Activated CD4-positive, CD25-positive, alpha-beta regulatory T cell treated with anti-CD3 and anti-CD28 coated beads, Interleukin-2, amount 50 U/mL, for 72 hours (primary cell): ENCODE measurements around the gene CLEC4C.
"Not testable (repeated sequence)": the region's sequence is repeated elsewhere in the genome, so short reads cannot be mapped to it uniquely, and the experiment has no call there.

Source experiments
- DNase-seq: peaks from one replicate; pipeline ENCODE4 v3.0.0; 2021

The CLEC4C gene, protein sequence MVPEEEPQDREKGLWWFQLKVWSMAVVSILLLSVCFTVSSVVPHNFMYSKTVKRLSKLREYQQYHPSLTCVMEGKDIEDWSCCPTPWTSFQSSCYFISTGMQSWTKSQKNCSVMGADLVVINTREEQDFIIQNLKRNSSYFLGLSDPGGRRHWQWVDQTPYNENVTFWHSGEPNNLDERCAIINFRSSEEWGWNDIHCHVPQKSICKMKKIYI

DNA sequence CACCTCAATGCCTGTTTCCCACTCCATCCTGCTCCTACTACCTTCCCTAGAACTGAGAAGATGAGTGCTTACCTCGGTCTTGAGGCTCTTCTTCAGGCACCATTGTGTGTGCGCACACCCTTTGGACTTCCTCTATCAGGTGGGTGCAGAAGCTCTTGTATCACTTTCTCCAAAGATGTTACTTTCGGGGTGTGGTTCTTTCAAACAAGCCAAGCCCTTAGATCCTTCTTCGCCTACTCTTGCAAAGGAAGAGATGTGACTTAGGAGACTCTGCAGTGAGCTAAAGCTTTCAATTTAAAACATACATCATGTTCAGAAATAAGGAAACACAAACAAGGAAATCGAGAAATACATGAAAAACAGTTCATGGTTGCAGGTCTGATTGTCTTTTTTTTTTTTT lies at the start of gene CLEC4C:
CLEC4C (minus strand) TSS at position 130 of the 400 bp plus-strand sequence; CDS start at position 103, 27 bp downstream.
- no peak for DNase-seq

GRCh38 chr12:7793211-7793610 lies 46.0 kb upstream of the CLEC4C start:
- DNase-seq, result no peak

- not testable (repeated sequence) for DNase-seq
Measured at GRCh38 chr12:7788884-7789528, 41.8 kb upstream of the CLEC4C start, which contains the start of gene NANOG. TSS of gene NANOG (plus strand) at chr12:7789402. CDS start at chr12:7789615, 213 bp downstream.

DNA sequence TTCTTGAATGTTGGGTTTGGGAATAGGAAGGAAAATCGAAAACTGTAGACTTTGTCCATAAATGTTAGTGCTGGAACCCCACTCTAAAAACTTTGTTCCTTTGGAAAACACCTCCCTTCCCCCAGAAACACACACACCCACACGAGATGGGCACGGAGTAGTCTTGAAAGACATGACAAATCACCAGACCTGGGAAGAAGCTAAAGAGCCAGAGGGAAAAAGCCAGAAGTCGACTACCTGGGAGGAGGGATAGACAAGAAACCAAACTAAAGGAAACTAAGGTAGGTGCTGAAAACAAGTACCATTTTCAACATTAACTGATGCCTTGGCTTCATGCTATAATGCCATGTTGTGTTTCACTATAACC lies 41.1 kb upstream of the CLEC4C start:
- no peak for DNase-seq

GRCh38 chr12:7787574-7788293 lies 40.6 kb upstream of the CLEC4C start:
- no peak for DNase-seq

- DNase-seq, result no peak
Measured at GRCh38 chr12:7784701-7785100, 37.5 kb upstream of the CLEC4C start.

DNA sequence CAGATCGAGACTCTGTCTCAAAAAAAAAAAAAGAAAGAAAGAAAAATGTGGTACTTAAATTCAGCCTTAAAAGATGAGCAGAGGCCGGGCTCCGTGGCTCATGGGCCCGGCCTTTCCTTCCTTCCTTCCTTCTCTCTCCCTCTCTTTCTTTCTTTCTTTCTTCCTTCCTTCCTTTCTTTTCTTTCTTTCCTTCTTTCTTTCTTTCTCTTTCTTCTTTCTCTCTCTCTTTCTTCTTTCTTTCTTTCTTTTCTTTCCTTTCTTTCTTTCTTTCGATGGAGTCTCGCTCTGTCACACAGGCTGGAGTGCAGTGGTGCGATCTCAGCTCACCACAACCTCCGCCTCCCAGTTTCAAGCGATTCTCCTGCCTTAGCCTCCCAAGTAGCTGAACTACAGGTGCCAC lies 36.3 kb upstream of the CLEC4C start:
- not testable (repeated sequence) for DNase-seq

GRCh38 chr12:7782055-7782454 lies 34.9 kb upstream of the CLEC4C start:
- DNase-seq, result no peak

DNA sequence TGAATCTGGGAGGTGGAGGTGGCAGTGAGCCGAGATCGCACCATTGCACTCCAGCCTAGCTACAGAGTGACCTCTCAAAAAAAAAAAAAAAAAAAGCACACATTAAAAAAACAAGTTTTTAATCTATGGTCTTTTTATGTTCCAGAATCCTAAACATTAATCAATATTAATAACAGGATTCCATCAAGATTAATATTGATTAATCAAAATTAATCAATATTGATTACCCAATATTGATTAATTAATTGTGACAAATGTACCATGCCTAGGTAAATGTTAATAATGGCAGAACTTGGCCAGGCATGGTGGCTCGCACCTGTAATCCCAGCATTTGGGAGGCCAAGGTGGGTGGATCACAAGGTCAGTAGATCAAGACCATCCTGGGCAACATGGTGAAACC lies 34.1 kb upstream of the CLEC4C start:
- no peak for DNase-seq

- no peak for DNase-seq
Measured at GRCh38 chr12:7769999-7770398, 22.8 kb upstream of the CLEC4C start.

DNA sequence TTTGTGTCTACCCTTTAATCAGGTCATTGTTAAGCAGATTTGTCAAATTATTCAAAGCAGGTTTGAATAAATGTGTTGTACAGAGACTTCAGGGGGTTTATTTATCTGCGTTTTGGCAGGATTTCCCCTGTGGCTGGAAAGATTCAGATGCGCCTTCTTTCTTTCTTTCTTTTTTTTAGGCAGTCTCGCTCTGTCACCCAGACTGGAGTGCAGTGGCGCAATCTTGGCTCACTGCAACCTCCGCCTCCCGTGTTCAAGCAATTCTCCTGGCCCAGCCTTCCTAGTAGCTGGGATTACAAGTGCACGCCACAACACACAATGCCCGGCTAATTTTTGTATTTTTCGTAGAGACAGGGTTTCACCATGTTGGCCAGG lies 11.6 kb upstream of the CLEC4C start:
- DNase-seq, result no peak

DNA sequence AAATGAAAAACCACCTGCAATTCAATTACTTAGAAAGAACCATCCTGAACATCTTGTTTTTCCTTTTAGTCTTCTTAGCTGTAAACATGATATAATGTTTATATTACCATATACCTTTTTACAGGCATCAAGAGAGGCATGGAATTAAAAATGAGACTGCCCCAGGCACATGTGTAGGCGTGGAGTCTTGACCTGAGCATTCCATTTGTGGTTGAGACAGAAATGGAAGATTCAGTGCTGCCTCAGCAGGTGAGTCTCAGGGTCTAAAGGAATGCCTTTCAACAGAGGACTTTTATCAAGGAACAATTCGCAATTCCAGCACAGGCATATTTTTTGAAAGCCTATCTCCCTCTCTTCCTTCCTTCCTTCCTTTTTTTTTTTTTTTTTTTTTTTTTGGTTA lies 9.8 kb upstream of the CLEC4C start:
- no peak for DNase-seq

GRCh38 chr12:7755668-7756067 lies 8.5 kb upstream of the CLEC4C start:
- DNase-seq, result not testable (repeated sequence)

DNA sequence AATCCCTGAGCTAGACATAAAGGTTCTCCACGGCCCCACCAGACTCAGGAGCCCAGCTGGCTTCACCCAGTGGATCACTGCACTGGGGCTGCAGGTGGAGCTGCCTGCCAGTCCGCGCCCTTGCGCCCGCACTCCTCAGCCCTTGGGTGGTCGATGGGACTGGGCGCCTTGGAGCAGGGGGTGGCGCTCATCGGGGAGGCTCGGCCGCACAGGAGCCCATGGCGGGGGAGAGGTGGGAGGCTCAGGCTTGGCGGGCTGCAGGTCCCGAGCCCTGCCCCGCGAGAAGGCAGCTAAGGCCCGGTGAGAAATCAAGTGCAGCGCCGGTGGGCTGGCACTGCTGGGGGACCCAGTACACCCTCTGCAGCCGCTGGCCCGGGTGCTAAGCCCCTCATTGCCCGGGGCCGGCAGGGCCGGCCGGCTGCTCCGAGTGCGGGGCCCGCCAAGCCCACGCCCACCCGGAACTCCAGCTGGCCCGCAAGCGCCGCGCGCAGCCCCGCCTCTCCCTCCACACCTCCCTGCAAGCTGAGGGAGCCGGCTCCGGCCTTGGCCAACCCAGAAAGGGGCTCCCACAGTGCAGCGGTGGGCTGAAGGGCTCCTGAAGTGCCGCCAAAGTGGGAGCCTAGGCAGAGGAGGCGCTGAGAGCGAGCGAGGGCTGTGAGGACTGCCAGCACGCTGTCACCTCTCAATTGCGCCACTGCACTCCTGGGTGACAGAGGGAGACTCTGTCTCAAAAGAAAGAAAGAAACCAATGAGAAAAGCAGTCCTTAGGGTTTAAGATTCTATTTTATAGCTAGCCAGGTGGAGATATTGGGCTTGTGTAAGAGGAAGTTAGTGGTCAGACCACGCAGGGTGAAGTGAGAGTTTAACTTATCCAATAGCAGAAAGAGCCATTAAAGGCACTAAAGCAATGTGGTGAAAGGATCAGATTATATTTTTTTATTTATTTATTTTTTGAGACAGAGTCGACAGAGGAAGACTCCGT lies 5.1 kb upstream of the CLEC4C start:
- not testable (repeated sequence) for DNase-seq

- no peak for DNase-seq
Measured at GRCh38 chr12:7751394-7751793, 4.2 kb upstream of the CLEC4C start.

DNA sequence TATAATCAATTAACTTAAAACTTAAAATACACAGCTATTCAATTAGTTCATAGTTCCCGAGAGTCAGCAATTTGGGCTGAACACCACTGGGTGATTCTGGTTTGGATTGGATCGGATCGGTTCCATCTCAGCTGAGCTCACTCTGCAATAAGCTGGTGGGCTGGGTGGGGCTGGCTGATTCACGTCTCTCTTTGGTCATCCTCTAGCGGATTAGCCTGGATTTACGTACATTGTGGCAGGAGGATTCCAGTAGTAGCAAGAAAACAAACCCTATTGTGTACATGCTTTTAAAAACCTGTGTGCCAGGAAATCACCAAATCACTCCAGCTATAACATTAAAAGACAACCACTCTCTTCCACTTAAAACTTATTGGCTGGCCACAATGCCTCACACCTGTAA lies 3.2 kb upstream of the CLEC4C start:
- no peak for DNase-seq

GRCh38 chr12:7749442-7749841 lies 2.3 kb upstream of the CLEC4C start:
- no peak for DNase-seq

DNA sequence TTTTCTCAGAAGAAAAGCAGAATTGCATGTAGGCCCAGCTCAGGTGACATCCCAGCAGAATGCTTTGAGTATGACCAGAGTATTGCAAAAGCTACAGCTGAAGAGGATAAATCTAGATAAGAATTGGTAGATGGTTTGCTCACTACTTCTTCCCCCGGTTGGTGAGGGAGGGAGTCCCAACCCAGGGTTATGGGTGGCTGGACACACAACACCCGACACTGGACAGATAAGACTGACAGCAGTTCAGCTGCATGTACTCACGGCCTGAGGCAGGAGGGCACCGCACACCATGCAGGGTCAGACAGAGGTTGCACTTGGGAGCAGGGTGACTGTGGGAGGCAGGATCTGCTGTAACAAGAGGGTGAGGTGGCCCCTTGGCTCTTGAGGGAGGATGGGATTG lies 1.7 kb upstream of the CLEC4C start:
- DNase-seq, result no peak

DNA sequence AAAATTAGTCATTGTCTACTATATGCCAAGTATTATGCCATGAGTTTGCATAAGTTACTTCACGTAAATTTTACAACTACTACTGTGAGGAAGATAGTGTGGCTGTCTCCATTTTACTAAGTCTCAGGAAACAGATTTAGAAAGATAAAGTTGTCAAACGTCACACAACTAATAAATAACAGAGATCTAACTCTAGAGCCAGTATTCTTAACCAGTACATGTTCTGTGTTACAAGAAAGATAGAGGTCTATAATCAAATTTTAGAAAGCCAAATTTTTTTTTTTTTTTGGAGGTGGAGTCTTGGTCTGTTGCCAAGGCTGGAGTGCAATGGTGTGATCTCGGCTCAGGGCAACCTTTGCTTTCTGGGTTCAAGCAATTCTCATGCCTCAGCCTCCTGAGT lies 14.2 kb downstream of the CLEC4C start:
- DNase-seq, result no peak

- no peak for DNase-seq
Measured at GRCh38 chr12:7731486-7731885, 15.7 kb downstream of the CLEC4C start.

- not testable (repeated sequence) for DNase-seq
Measured at GRCh38 chr12:7730984-7731383, 16.2 kb downstream of the CLEC4C start.

DNA sequence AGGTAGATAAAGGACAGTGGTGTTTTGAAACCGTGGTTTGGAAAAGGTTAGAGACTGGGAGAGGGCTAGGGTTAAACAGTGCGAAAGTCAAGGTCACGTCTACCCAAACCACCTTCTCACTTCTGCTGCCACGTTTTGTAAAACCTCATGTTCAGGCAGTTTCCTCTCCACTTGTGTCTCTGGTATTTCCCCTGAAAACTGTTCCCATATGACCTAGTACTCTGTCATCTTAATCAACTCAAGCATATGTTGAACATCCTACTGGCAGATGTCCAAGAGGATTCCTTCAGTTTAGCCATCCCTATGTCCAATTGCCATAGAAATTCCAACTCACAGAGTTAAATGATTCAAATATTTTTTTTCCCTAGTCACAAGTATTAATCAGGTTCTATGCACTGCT lies 17.4 kb downstream of the CLEC4C start:
- no peak for DNase-seq

DNA sequence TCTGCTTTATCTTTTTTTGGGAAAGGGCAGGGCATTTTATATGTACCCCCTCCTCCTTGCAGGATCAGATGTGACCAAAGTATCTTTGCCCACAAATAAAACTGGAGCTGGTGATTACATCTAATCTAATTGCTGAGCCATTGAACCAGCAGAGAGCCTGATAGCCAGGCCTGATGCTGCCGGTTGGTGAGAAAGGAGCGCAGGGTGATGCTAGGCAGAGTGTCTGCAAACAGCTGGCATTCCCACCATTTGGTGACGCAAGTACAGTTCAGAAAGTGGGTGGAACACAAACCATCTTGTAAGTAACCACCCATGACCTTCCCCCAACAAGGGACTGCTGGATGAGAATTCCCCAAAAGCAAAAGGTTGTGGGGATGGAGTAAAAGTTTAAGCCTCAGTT lies 23.2 kb downstream of the CLEC4C start:
- no peak for DNase-seq
